ENCODE data around the gene NLN. TPM values are rescaled to one million over a fixed set of nuclear protein-coding genes. Genes with fewer than 3 reads are reported as not detected.
"Not testable (repeated sequence)": the region's sequence is repeated elsewhere in the genome, so short reads cannot be mapped to it uniquely, and the experiment has no call there.

Gene NLN
- 25.0 TPM for total RNA-seq
- polyA plus RNA-seq (ENCODE audit: insufficient read depth, low read depth, low replicate concordance): 6.2 TPM
- long read RNA-seq, donor 1, full-length matches to known transcripts: 2 of 2 reads
- long read RNA-seq, donor 1, partial matches to known transcripts: 0 of 2 reads
- long read RNA-seq, donor 1, other reads (novel, unspliced or antisense): 0 of 2 reads
- long read RNA-seq, donor 2, full-length matches to known transcripts: 2 of 2 reads
- long read RNA-seq, donor 2, partial matches to known transcripts: 0 of 2 reads
- long read RNA-seq, donor 2, other reads (novel, unspliced or antisense): 0 of 2 reads
- long read RNA-seq, donor 3, full-length matches to known transcripts: 5 of 5 reads
- long read RNA-seq, donor 3, partial matches to known transcripts: 0 of 5 reads
- long read RNA-seq, donor 3, other reads (novel, unspliced or antisense): 0 of 5 reads
- long read RNA-seq, donor 4, full-length matches to known transcripts: 5 of 5 reads
- long read RNA-seq, donor 4, partial matches to known transcripts: 0 of 5 reads
- long read RNA-seq, donor 4, other reads (novel, unspliced or antisense): 0 of 5 reads
- long read RNA-seq, donor 5, partial matches to known transcripts: 0 of 1 reads
- long read RNA-seq, donor 5, other reads (novel, unspliced or antisense): 0 of 1 reads
- long read RNA-seq, donor 6, full-length matches to known transcripts: 4 of 4 reads
- long read RNA-seq, donor 6, partial matches to known transcripts: 0 of 4 reads
- long read RNA-seq, donor 6, other reads (novel, unspliced or antisense): 0 of 4 reads
- long read RNA-seq, donor 7, full-length matches to known transcripts: 14 of 25 reads
- long read RNA-seq, donor 7, partial matches to known transcripts: 1 of 25 reads
- long read RNA-seq, donor 7, other reads (novel, unspliced or antisense): 10 of 25 reads
- long read RNA-seq, donor 8, full-length matches to known transcripts: 2 of 2 reads
- long read RNA-seq, donor 8, partial matches to known transcripts: 0 of 2 reads
- long read RNA-seq, donor 8, other reads (novel, unspliced or antisense): 0 of 2 reads
- long read RNA-seq, donor 9, full-length matches to known transcripts: 2 of 2 reads
- long read RNA-seq, donor 9, partial matches to known transcripts: 0 of 2 reads
- long read RNA-seq, donor 9, other reads (novel, unspliced or antisense): 0 of 2 reads
- long read RNA-seq, donor 10, full-length matches to known transcripts: 3 of 3 reads
- long read RNA-seq, donor 10, partial matches to known transcripts: 0 of 3 reads
- long read RNA-seq, donor 10, other reads (novel, unspliced or antisense): 0 of 3 reads

GRCh38 chr5:65721720-65722574, at the start of gene NLN, which contains the start of gene SGTB:
NLN (plus strand) TSS chr5:65722205; CDS start chr5:65722374, 169 bp downstream.
SGTB (minus strand) TSS chr5:65722109; CDS start chr5:65720807, 1,302 bp downstream.
- Histone ChIP-seq H3K4me1 (ENCODE audit: control insufficient read depth in 2 of 3, insufficient read depth in 2 of 3, low read depth in 1 of 3, low read length in 3 of 3) (peaks cover 2 to 6% (median 4%) of the 10 kb centered on the region in 3 donors), H3K36me3 (ENCODE audit: control insufficient read depth in 2 of 3, insufficient read depth in 3 of 3, low read length in 3 of 3) (no peaks in the 10 kb centered on the region), H3K27me3 (ENCODE audit: control insufficient read depth, insufficient read depth, low read length) (no peaks in the 10 kb centered on the region), H3K4me3 (ENCODE audit: low read length in 3 of 3) (peak within 1 kb of the TSS; percentile 89 to 95 (median 94)), H3K27ac (ENCODE audit: low read depth in 2 of 2, low read length in 2 of 2) (peak within 1 kb of the TSS; percentile 3 to 12), H3K9ac (ENCODE audit: low read length in 3 of 3) (peak within 1 kb of the TSS; percentile 79 to 89 (median 86)), H3K9me3 (ENCODE audit: control insufficient read depth in 2 of 3, insufficient read depth in 1 of 3, low read length in 3 of 3) (no peaks in the 10 kb centered on the region)
- intact Hi-C loops (cut with DNase I): no loop called here
- DNase-seq (peak; percentile 91 to 96 (median 94)), FAIRE-seq (no peak)
- no peak for TF ChIP-seq CTCF (IDR thresholded peaks at IDR 0.05; ENCODE audit: borderline replicate concordance, extremely low read depth, insufficient read depth)

GRCh38 chr5:65672796-65673195, 49.2 kb upstream of the NLN start:
- no peak overlapping the region for H3K4me3 ChIP-seq (ENCODE audit: low read length in 3 of 3)
- no peaks in the 10 kb centered on the region for H3K36me3 ChIP-seq (ENCODE audit: control insufficient read depth in 2 of 3, insufficient read depth in 3 of 3, low read length in 3 of 3)
- intact Hi-C loops (cut with DNase I): no loop called here
- no peak for TF ChIP-seq CTCF (IDR thresholded peaks at IDR 0.05; ENCODE audit: borderline replicate concordance, extremely low read depth, insufficient read depth)
- no peak overlapping the region for H3K9ac ChIP-seq (ENCODE audit: low read length in 3 of 3)
- no peaks in the 10 kb centered on the region for H3K9me3 ChIP-seq (ENCODE audit: control insufficient read depth in 2 of 3, insufficient read depth in 1 of 3, low read length in 3 of 3)
- no peak overlapping the region for H3K27ac ChIP-seq (ENCODE audit: low read depth in 2 of 2, low read length in 2 of 2)
- no peaks in the 10 kb centered on the region for H3K4me1 ChIP-seq (ENCODE audit: control insufficient read depth in 2 of 3, insufficient read depth in 2 of 3, low read depth in 1 of 3, low read length in 3 of 3)
- H3K27me3 ChIP-seq (ENCODE audit: control insufficient read depth, insufficient read depth, low read length): no peaks in the 10 kb centered on the region
- DNase-seq (no peak), FAIRE-seq (no peak)

- H3K4me1 ChIP-seq (ENCODE audit: control insufficient read depth in 2 of 3, insufficient read depth in 2 of 3, low read depth in 1 of 3, low read length in 3 of 3): no peaks in the 10 kb centered on the region
- no peak overlapping the region for H3K27ac ChIP-seq (ENCODE audit: low read depth in 2 of 2, low read length in 2 of 2)
- no peak for TF ChIP-seq CTCF (IDR thresholded peaks at IDR 0.05; ENCODE audit: borderline replicate concordance, extremely low read depth, insufficient read depth)
- FAIRE-seq: no peak
- no peak overlapping the region for H3K4me3 ChIP-seq (ENCODE audit: low read length in 3 of 3)
- intact Hi-C loops (cut with DNase I): no loop called here
- H3K27me3 ChIP-seq (ENCODE audit: control insufficient read depth, insufficient read depth, low read length): no peaks in the 10 kb centered on the region
- DNase-seq: no peak
- no peaks in the 10 kb centered on the region for H3K9me3 ChIP-seq (ENCODE audit: control insufficient read depth in 2 of 3, insufficient read depth in 1 of 3, low read length in 3 of 3)
- no peak overlapping the region for H3K9ac ChIP-seq (ENCODE audit: low read length in 3 of 3)
- H3K36me3 ChIP-seq (ENCODE audit: control insufficient read depth in 2 of 3, insufficient read depth in 3 of 3, low read length in 3 of 3): no peaks in the 10 kb centered on the region
These were observed 47.3 kb upstream of the NLN start for GRCh38 chr5:65674749-65675148.

GRCh38 chr5:65676056-65676455, 45.9 kb upstream of the NLN start:
- H3K4me1 ChIP-seq (ENCODE audit: control insufficient read depth in 2 of 3, insufficient read depth in 2 of 3, low read depth in 1 of 3, low read length in 3 of 3); H3K27ac ChIP-seq (ENCODE audit: low read depth in 2 of 2, low read length in 2 of 2); H3K4me3 ChIP-seq (ENCODE audit: low read length in 3 of 3); H3K27me3 ChIP-seq (ENCODE audit: control insufficient read depth, insufficient read depth, low read length); FAIRE-seq; H3K9ac ChIP-seq (ENCODE audit: low read length in 3 of 3); H3K36me3 ChIP-seq (ENCODE audit: control insufficient read depth in 2 of 3, insufficient read depth in 3 of 3, low read length in 3 of 3); DNase-seq; intact Hi-C loops (cut with DNase I); H3K9me3 ChIP-seq (ENCODE audit: control insufficient read depth in 2 of 3, insufficient read depth in 1 of 3, low read length in 3 of 3): not testable (repeated sequence)

Data from kidney (tissue), 22 donors.